Hepatocyte (in vitro differentiated cells): ENCODE data around the gene RGS3.

Source experiments
- CTCF ChIP-seq: fragments of 200-600 bp; sonication (generic); IDR thresholded peaks from 2 replicates; pipeline ENCODE4 v1.5.1; 2016; ENCODE audit warnings: antibody characterized with exemption, mild to moderate bottlenecking; ENCODE audit not compliant: poor library complexity
- EZH2 ChIP-seq: fragments of 200-600 bp; sonication (generic); IDR thresholded peaks from 2 replicates; pipeline ENCODE4 v1.6.1; 2016; ENCODE audit warnings: antibody characterized with exemption, mild to moderate bottlenecking, borderline replicate concordance

GRCh38 chr9:113530022-113530635, 66.6 kb downstream of the RGS3 start:
- TF ChIP-seq CTCF (no peak), EZH2 (no peak)
